Measurements from ENCODE around the gene LRRC57.

- TF ChIP-seq, protein P1, sequence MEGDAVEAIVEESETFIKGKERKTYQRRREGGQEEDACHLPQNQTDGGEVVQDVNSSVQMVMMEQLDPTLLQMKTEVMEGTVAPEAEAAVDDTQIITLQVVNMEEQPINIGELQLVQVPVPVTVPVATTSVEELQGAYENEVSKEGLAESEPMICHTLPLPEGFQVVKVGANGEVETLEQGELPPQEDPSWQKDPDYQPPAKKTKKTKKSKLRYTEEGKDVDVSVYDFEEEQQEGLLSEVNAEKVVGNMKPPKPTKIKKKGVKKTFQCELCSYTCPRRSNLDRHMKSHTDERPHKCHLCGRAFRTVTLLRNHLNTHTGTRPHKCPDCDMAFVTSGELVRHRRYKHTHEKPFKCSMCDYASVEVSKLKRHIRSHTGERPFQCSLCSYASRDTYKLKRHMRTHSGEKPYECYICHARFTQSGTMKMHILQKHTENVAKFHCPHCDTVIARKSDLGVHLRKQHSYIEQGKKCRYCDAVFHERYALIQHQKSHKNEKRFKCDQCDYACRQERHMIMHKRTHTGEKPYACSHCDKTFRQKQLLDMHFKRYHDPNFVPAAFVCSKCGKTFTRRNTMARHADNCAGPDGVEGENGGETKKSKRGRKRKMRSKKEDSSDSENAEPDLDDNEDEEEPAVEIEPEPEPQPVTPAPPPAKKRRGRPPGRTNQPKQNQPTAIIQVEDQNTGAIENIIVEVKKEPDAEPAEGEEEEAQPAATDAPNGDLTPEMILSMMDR (IDR thresholded peaks at IDR 0.05): no peak
- no peak for TF ChIP-seq POLR2A (IDR thresholded peaks at IDR 0.05)
Observed at GRCh38 chr15:42533246-42533645, 15.3 kb downstream of the LRRC57 start.

Data from body of pancreas (tissue), 4 donors.